Caco-2 (cell line): ENCODE data around the gene MTG1. TPM values are rescaled to one million over a fixed set of nuclear protein-coding genes. Genes with fewer than 3 reads are reported as not detected.

Source experiments
- BruUV-seq: library from RNA; stranded (reverse); fragments of 400-500 nt; replicated peaks from 2 replicates; lab custom pipeline; 2021; lab: Mats Ljungman, UMichigan
- CTCF ChIA-PET: fragments of 300-600 bp; sonication (Branson Sonifier 250); formaldehyde crosslinking; loops from one replicate; lab custom pipeline; 2022; ENCODE audit warnings: antibody characterized with exemption; lab: Charles Lee
- POLR2A ChIA-PET: fragments of 300-600 bp; sonication (Branson Sonifier 250); formaldehyde crosslinking; loops from one replicate; lab custom pipeline; 2022; ENCODE audit warnings: antibody characterized with exemption; lab: Charles Lee
- DNase-seq, 2 experiments: peaks; one replicate each; pipeline versions ENCODE4 v3.0.0 to v3.0.0-alpha.2; 2020 to 2022
- H3K27me3 ChIP-seq: replicated peaks from 2 replicates; pipeline ENCODE4 v1.6.0; 2011; ENCODE audit warnings: low read length; ENCODE audit not compliant: control insufficient read depth, insufficient read depth
- H3K36me3 ChIP-seq: 2 replicates; pipeline ENCODE4 v1.5.1; 2011; ENCODE audit warnings: low read length; ENCODE audit not compliant: control insufficient read depth, insufficient read depth
- H3K4me1 ChIP-seq: fragments of 250-450 bp; sonication (Bioruptor Pico); 2 replicates; pipeline ENCODE4 v1.5.1; 2020; ENCODE audit warnings: mild to moderate bottlenecking
- H3K4me3 ChIP-seq: 2 replicates; pipeline ENCODE4 v1.5.1; 2011; ENCODE audit warnings: low read depth, mild to moderate bottlenecking, control low read depth, low read length
- H3K9me3 ChIP-seq: fragments of 250-450 bp; sonication (Bioruptor Pico); 2 replicates; pipeline ENCODE4 v1.5.1; 2020; ENCODE audit warnings: mild to moderate bottlenecking, moderate library complexity
- H3K27ac Mint-ChIP-seq: one replicate; pipeline ENCODE4 v1.8.0; 2022; ENCODE audit warnings: mixed read lengths; ENCODE audit not compliant: unreplicated experiment
- H3K27me3 Mint-ChIP-seq: one replicate; pipeline ENCODE4 v1.8.0; 2022; ENCODE audit warnings: mixed read lengths; ENCODE audit not compliant: insufficient read depth, unreplicated experiment
- H3K36me3 Mint-ChIP-seq: one replicate; pipeline ENCODE4 v1.8.0; 2022; ENCODE audit warnings: mild to moderate bottlenecking, mixed read lengths; ENCODE audit not compliant: insufficient read depth, unreplicated experiment
- H3K4me1 Mint-ChIP-seq: one replicate; pipeline ENCODE4 v1.8.0; 2022; ENCODE audit warnings: low read depth, mixed read lengths; ENCODE audit not compliant: unreplicated experiment
- H3K4me3 Mint-ChIP-seq: one replicate; pipeline ENCODE4 v1.8.0; 2022; ENCODE audit warnings: mild to moderate bottlenecking, moderate library complexity, mixed read lengths; ENCODE audit not compliant: unreplicated experiment
- H3K9me3 Mint-ChIP-seq: one replicate; pipeline ENCODE4 v1.8.0; 2022; ENCODE audit warnings: mixed read lengths; ENCODE audit not compliant: unreplicated experiment
- CTCF ChIP-seq, 2 experiments: fragments of 200-600 bp in 1 of 2; IDR thresholded peaks; 1 replicate in 1 of 2; 2 replicates in 1 of 2; pipeline versions ENCODE4 v1.5.1 to v1.8.0; 2011 to 2022; ENCODE audit warnings: antibody characterized with exemption in 1 of 2, control low read depth in 1 of 2, inconsistent platforms in 1 of 2, low read depth in 1 of 2, low read length in 1 of 2, mild to moderate bottlenecking in 1 of 2, moderate library complexity in 1 of 2; ENCODE audit not compliant: insufficient read depth in 1 of 2, severe bottlenecking in 1 of 2, unreplicated experiment in 1 of 2
- intact Hi-C: fragments of 100-400 bp; cut with micrococcal nuclease; formaldehyde crosslinking; loops from one replicate; pipeline ENCODE4 v1.10.0; 2022; ENCODE audit not compliant: unreplicated experiment
- total RNA-seq: library from RNA; stranded (reverse); gene quantifications from 2 replicates; pipeline ENCODE4 v1.2.3, GENCODE V29; 2022

Gene MTG1
- total RNA-seq, 1 experiment from 2014 or later = 113 TPM

- Histone ChIP-seq H3K27me3 (no peaks in the 10 kb centered on the region), H3K4me1 (peaks cover 5% of the 10 kb centered on the region; the same call in 1 of the 2 replicates), H3K36me3 (peaks cover 1% of the 10 kb centered on the region), H3K9me3 (no peaks in the 10 kb centered on the region), H3K4me3 (no peak overlapping the region)
- no peak overlapping the region for H3K27ac Mint-ChIP-seq
- no peaks in the 10 kb centered on the region for H3K9me3 Mint-ChIP-seq
- no peak overlapping the region for H3K4me3 Mint-ChIP-seq
- H3K27me3 Mint-ChIP-seq = no peaks in the 10 kb centered on the region
- no peak for TF ChIP-seq CTCF (IDR thresholded peaks at IDR 0.05; ENCODE audit: insufficient read depth in 1 of 2, low read depth in 1 of 2, low read length in 1 of 2, severe bottlenecking in 1 of 2, unreplicated experiment in 1 of 2)
- H3K4me1 Mint-ChIP-seq = no peaks in the 10 kb centered on the region
- ChIA-PET CTCF (interaction anchor here (1.0 to 1.2 kb wide), 2 partner anchors 11 to 91 kb away, joined by 3 to 6 read pairs; no protein-coding TSS in a partner anchor), POLR2A (no interaction called here)
- peaks cover 64% of the 10 kb centered on the region for H3K36me3 Mint-ChIP-seq
- no peak for DNase-seq
- BruUV-seq = no TSS peak
- intact Hi-C loops = no loop called here
Observed at GRCh38 chr10:133420579-133420978, 26.6 kb downstream of the MTG1 start.

GRCh38 chr10:133421336-133422222 lies 27.6 kb downstream of the MTG1 start:
- Mint-ChIP-seq H3K27ac (no peak overlapping the region), H3K4me1 (no peaks in the 10 kb centered on the region), H3K27me3 (no peaks in the 10 kb centered on the region), H3K4me3 (peak overlapping the region; percentile 61), H3K36me3 (peaks cover 56% of the 10 kb centered on the region), H3K9me3 (no peaks in the 10 kb centered on the region)
- H3K4me3 ChIP-seq = no peak overlapping the region
- DNase-seq = no peak
- peaks cover 5% of the 10 kb centered on the region; the same call in 1 of the 2 replicates for H3K4me1 ChIP-seq
- TF ChIP-seq CTCF (IDR thresholded peaks at IDR 0.05; ENCODE audit: insufficient read depth in 1 of 2, low read depth in 1 of 2, low read length in 1 of 2, severe bottlenecking in 1 of 2, unreplicated experiment in 1 of 2) = no peak
- POLR2A ChIA-PET = no interaction called here
- no peaks in the 10 kb centered on the region for H3K27me3 ChIP-seq
- CTCF ChIA-PET = no interaction called here
- no TSS peak for BruUV-seq
- no peaks in the 10 kb centered on the region for H3K9me3 ChIP-seq
- H3K36me3 ChIP-seq = peaks cover 1% of the 10 kb centered on the region
- intact Hi-C loops = no loop called here

- peak overlapping the region; percentile 61 for H3K4me3 Mint-ChIP-seq
- H3K27me3 Mint-ChIP-seq = no peaks in the 10 kb centered on the region
- no peaks in the 10 kb centered on the region for H3K4me1 Mint-ChIP-seq
- no TSS peak for BruUV-seq
- peaks cover 1% of the 10 kb centered on the region for H3K36me3 ChIP-seq
- no peak for DNase-seq
- no peak overlapping the region for H3K4me3 ChIP-seq
- peaks cover 56% of the 10 kb centered on the region for H3K36me3 Mint-ChIP-seq
- H3K9me3 ChIP-seq = no peaks in the 10 kb centered on the region
- peaks cover 5% of the 10 kb centered on the region; the same call in 1 of the 2 replicates for H3K4me1 ChIP-seq
- CTCF ChIA-PET = no interaction called here
- no peaks in the 10 kb centered on the region for H3K9me3 Mint-ChIP-seq
- intact Hi-C loops = no loop called here
- TF ChIP-seq CTCF (IDR thresholded peaks at IDR 0.05; ENCODE audit: insufficient read depth in 1 of 2, low read depth in 1 of 2, low read length in 1 of 2, severe bottlenecking in 1 of 2, unreplicated experiment in 1 of 2) = no peak
- no peaks in the 10 kb centered on the region for H3K27me3 ChIP-seq
- POLR2A ChIA-PET = no interaction called here
- H3K27ac Mint-ChIP-seq = no peak overlapping the region
Observed at GRCh38 chr10:133422223-133422806, 28.4 kb downstream of the MTG1 start.
